ENCODE results near the gene OR1L6. TPM values are rescaled to one million over a fixed set of nuclear protein-coding genes. Genes with fewer than 3 reads are reported as not detected.

The OR1L6 gene
- total RNA-seq, 1 experiment from 2014 or later: not detected

- ChIA-PET CTCF (no interaction called here), POLR2A (no interaction called here)
- no TSS peak for BruUV-seq (replicated peaks)
- Histone ChIP-seq H3K4me1 (ENCODE audit: control insufficient read depth, insufficient read depth, low read length) (no peaks in the 10 kb centered on the region), H3K27ac (ENCODE audit: low read length) (no peak overlapping the region), H3K27me3 (ENCODE audit: control insufficient read depth, insufficient read depth, low read length) (no peaks in the 10 kb centered on the region), H3K36me3 (ENCODE audit: control insufficient read depth, insufficient read depth, low read length) (no peaks in the 10 kb centered on the region), H3K4me3 (ENCODE audit: low read depth in 2 of 2, low read length in 2 of 2) (no peak overlapping the region), H3K9me3 (ENCODE audit: control insufficient read depth, insufficient read depth, low read depth, low read length) (no peaks in the 10 kb centered on the region)
- ATAC-seq: no peak
- in situ Hi-C loops (cut with HindIII; ENCODE audit: low pct_unique_long_range_greater_than_20kb, low sequenced_read_pairs) (no loop called here), intact Hi-C loops (cut with micrococcal nuclease; ENCODE audit: unreplicated experiment) (no loop called here)
- no peak for DNase-seq (ENCODE audit: low read depth, low spot score)
- TF ChIP-seq, protein P1, sequence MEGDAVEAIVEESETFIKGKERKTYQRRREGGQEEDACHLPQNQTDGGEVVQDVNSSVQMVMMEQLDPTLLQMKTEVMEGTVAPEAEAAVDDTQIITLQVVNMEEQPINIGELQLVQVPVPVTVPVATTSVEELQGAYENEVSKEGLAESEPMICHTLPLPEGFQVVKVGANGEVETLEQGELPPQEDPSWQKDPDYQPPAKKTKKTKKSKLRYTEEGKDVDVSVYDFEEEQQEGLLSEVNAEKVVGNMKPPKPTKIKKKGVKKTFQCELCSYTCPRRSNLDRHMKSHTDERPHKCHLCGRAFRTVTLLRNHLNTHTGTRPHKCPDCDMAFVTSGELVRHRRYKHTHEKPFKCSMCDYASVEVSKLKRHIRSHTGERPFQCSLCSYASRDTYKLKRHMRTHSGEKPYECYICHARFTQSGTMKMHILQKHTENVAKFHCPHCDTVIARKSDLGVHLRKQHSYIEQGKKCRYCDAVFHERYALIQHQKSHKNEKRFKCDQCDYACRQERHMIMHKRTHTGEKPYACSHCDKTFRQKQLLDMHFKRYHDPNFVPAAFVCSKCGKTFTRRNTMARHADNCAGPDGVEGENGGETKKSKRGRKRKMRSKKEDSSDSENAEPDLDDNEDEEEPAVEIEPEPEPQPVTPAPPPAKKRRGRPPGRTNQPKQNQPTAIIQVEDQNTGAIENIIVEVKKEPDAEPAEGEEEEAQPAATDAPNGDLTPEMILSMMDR (IDR thresholded peaks at IDR 0.05): no peak
- TF ChIP-seq REST (IDR thresholded peaks at IDR 0.05; ENCODE audit: insufficient read depth in 1 of 2, low read depth in 2 of 2, low read length in 1 of 2): no peak
- TF ChIP-seq POLR2AphosphoS5 (IDR thresholded peaks at IDR 0.05; ENCODE audit: low read depth, low read length): no peak
- no peak for TF ChIP-seq TCF7L2 (IDR thresholded peaks at IDR 0.05; ENCODE audit: low read depth, low read length)
- TF ChIP-seq SIN3A (IDR thresholded peaks at IDR 0.05; ENCODE audit: borderline replicate concordance, insufficient read depth, low read depth, low read length): no peak
Measured at GRCh38 chr9:122781671-122782070, 39.6 kb downstream of the OR1L6 start.

DNA sequence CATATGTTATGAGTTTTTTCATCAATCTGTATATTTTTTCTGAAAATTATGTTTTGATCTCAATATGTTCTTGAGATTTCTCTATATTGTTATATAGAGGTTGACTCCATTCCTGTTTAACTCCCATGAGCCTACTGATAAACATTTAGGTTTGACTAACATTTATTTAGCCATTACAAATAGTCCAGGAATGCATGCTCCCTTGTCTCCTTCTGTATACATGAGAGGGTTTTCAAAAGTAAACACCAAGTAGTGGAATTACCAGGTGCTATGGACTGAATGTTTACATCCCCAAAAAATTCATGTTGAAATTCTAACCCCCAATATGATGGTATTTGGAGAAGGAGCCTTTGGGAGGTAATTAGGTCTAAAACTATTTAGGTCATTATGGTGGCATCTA, 43.2 kb downstream of the OR1L6 start:
- TF ChIP-seq REST (IDR thresholded peaks at IDR 0.05; ENCODE audit: insufficient read depth in 1 of 2, low read depth in 2 of 2, low read length in 1 of 2): no peak
- TF ChIP-seq, protein P1 (IDR thresholded peaks at IDR 0.05): no peak
- TF ChIP-seq TCF7L2 (IDR thresholded peaks at IDR 0.05; ENCODE audit: low read depth, low read length): no peak
- TF ChIP-seq SIN3A (IDR thresholded peaks at IDR 0.05; ENCODE audit: borderline replicate concordance, insufficient read depth, low read depth, low read length): no peak
- TF ChIP-seq POLR2AphosphoS5 (IDR thresholded peaks at IDR 0.05; ENCODE audit: low read depth, low read length): no peak
- DNase-seq (ENCODE audit: low read depth, low spot score) (no peak), ATAC-seq (no peak)
- Histone ChIP-seq H3K36me3 (ENCODE audit: control insufficient read depth, insufficient read depth, low read length) (no peaks in the 10 kb centered on the region), H3K9me3 (ENCODE audit: control insufficient read depth, insufficient read depth, low read depth, low read length) (no peaks in the 10 kb centered on the region), H3K4me1 (ENCODE audit: control insufficient read depth, insufficient read depth, low read length) (no peaks in the 10 kb centered on the region), H3K4me3 (ENCODE audit: low read depth in 2 of 2, low read length in 2 of 2) (no peak overlapping the region), H3K27ac (ENCODE audit: low read length) (no peak overlapping the region), H3K27me3 (ENCODE audit: control insufficient read depth, insufficient read depth, low read length) (no peaks in the 10 kb centered on the region)
- POLR2A ChIA-PET: no interaction called here
- BruUV-seq (replicated peaks): no TSS peak
- in situ Hi-C loops (cut with HindIII; ENCODE audit: low pct_unique_long_range_greater_than_20kb, low sequenced_read_pairs): no loop called here
- intact Hi-C loops (cut with micrococcal nuclease; ENCODE audit: unreplicated experiment): no loop called here
- CTCF ChIA-PET: no interaction called here
